ENCODE data around the gene MARK3.

DNA sequence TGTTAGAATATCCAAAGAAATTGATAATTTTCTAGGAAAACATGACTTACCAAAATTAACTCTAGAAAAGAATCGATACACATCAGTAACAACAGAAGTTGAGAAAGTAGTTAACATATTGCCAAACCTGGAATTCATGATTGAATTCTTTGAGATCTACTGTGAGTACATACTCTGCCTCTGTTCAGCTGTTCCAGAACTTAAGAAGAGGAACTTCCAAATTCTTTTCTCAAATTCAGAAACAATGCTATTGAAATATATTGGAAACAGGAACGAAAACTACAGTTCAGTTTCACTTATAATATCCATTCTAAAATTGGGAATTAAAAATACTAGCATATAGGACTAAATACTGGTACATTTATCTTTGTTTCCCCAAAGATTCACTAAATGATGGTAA, 57.9 kb downstream of the MARK3 start:
- TF ChIP-seq, protein P1, sequence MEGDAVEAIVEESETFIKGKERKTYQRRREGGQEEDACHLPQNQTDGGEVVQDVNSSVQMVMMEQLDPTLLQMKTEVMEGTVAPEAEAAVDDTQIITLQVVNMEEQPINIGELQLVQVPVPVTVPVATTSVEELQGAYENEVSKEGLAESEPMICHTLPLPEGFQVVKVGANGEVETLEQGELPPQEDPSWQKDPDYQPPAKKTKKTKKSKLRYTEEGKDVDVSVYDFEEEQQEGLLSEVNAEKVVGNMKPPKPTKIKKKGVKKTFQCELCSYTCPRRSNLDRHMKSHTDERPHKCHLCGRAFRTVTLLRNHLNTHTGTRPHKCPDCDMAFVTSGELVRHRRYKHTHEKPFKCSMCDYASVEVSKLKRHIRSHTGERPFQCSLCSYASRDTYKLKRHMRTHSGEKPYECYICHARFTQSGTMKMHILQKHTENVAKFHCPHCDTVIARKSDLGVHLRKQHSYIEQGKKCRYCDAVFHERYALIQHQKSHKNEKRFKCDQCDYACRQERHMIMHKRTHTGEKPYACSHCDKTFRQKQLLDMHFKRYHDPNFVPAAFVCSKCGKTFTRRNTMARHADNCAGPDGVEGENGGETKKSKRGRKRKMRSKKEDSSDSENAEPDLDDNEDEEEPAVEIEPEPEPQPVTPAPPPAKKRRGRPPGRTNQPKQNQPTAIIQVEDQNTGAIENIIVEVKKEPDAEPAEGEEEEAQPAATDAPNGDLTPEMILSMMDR (IDR thresholded peaks at IDR 0.05; ENCODE audit: insufficient read depth, low read depth, low read length), result no peak
- TF ChIP-seq EZH2 (IDR thresholded peaks at IDR 0.05; ENCODE audit: insufficient read depth, low read length), result no peak
